HCT116 (cell line): ENCODE measurements around the gene RASGRF1. TPM values are rescaled to one million over a fixed set of nuclear protein-coding genes. Genes with fewer than 3 reads are reported as not detected.

ENCODE experiments used
- ATAC-seq: fragments of 200-7000 bp; cut with Tn5 transposase; 2 replicates; pipeline ENCODE4 v1.9.1; 2020; ENCODE audit warnings: mild to moderate bottlenecking, moderate library complexity
- BruUV-seq: library from RNA; stranded (reverse); fragments of 400-500 nt; replicated peaks from 2 replicates; lab custom pipeline; 2021; lab: Mats Ljungman, UMichigan
- CTCF ChIA-PET: fragments of 300-600 bp; sonication (Branson Sonifier 250); formaldehyde crosslinking; loops from one replicate; lab custom pipeline; 2021; ENCODE audit warnings: antibody characterized with exemption; lab: Charles Lee
- POLR2A ChIA-PET: fragments of 300-600, 350-600 bp; sonication (Branson Sonifier 250); formaldehyde crosslinking; loops from one replicate; lab custom pipeline; 2021; ENCODE audit warnings: antibody characterized with exemption; lab: Charles Lee
- RAD21 ChIA-PET, 2 experiments: fragments of 300-600 bp; sonication (Branson Sonifier 250); formaldehyde crosslinking; loops; one replicate each; lab custom pipeline; 2023; ENCODE audit warnings: low total read pairs in 2 of 2; ENCODE audit not compliant: uncharacterized antibody in 2 of 2, unreplicated experiment in 2 of 2, low non-redundant PET in 1 of 2; lab: Charles Lee
- DNase-seq: peaks from one replicate; pipeline ENCODE4 v3.0.0-alpha.2; 2010; ENCODE audit warnings: low read depth, low spot score
- H2AFZ ChIP-seq: fragments of 200-600 bp; shearing (Covaris generic), sonication (generic); 2 replicates; pipeline ENCODE4 v1.6.1; 2017; ENCODE audit warnings: low read depth, mixed run types, mixed read lengths, antibody characterized with exemption, low read length; ENCODE audit not compliant: poor library complexity, severe bottlenecking
- H3K27ac ChIP-seq: 2 replicates; pipeline ENCODE4 v1.5.1; 2012; ENCODE audit warnings: low read depth, low read length
- H3K27me3 ChIP-seq: fragments of 200-600 bp; sonication (generic); 2 replicates; pipeline ENCODE4 v1.6.1; 2016; ENCODE audit warnings: mixed run types, low read length, mixed read lengths; ENCODE audit not compliant: insufficient read depth
- H3K36me3 ChIP-seq, 2 experiments: fragments of 200-500 bp in 1 of 2; fragments of 200-600 bp in 1 of 2; sonication (Bioruptor generic) in 1 of 2; sonication (generic) in 1 of 2; 2 replicates each; pipeline versions ENCODE4 v1.5.1 to v1.6.1; 2014 to 2016; ENCODE audit warnings: low read length in 2 of 2, inconsistent platforms in 1 of 2, mixed read lengths in 1 of 2, mixed run types in 1 of 2; ENCODE audit not compliant: insufficient read depth in 2 of 2, control insufficient read depth in 1 of 2
- H3K4me1 ChIP-seq, 2 experiments: fragments of 200-600 bp in 1 of 2; sonication (generic) in 1 of 2; 2 replicates each; pipeline versions ENCODE4 v1.5.1 to v1.6.1; 2012 to 2017; ENCODE audit warnings: low read length in 2 of 2, inconsistent platforms in 1 of 2, mild to moderate bottlenecking in 1 of 2, mixed read lengths in 1 of 2, mixed run types in 1 of 2, moderate library complexity in 1 of 2; ENCODE audit not compliant: insufficient read depth in 2 of 2, control insufficient read depth in 1 of 2
- H3K4me2 ChIP-seq: fragments of 200-600 bp; sonication (generic); 2 replicates; pipeline ENCODE4 v1.6.1; 2017; ENCODE audit warnings: mixed run types, low read length, mixed read lengths
- H3K4me3 ChIP-seq, 2 experiments: fragments of 200-600 bp in 1 of 2; sonication (generic) in 1 of 2; replicated peaks in 1 of 2; 2 replicates each; pipeline ENCODE4 v1.5.1; 2011 to 2016; ENCODE audit warnings: low read length in 2 of 2, control low read depth in 1 of 2, low read depth in 1 of 2, mild to moderate bottlenecking in 1 of 2, mixed read lengths in 1 of 2, mixed run types in 1 of 2
- H3K79me2 ChIP-seq: fragments of 200-600 bp; sonication (generic); 2 replicates; pipeline ENCODE4 v1.6.1; 2017; ENCODE audit warnings: mild to moderate bottlenecking, mixed run types, low read length, moderate library complexity, mixed read lengths; ENCODE audit not compliant: insufficient read depth
- H3K9ac ChIP-seq: fragments of 200-600 bp; sonication (generic); 2 replicates; pipeline ENCODE4 v1.6.1; 2016; ENCODE audit warnings: low read length, mixed read lengths
- H3K9me2 ChIP-seq: fragments of 200-600 bp; sonication (generic), shearing (Covaris generic); 2 replicates; pipeline ENCODE4 v1.6.1; 2017; ENCODE audit warnings: mixed run types, mild to moderate bottlenecking, moderate library complexity; ENCODE audit not compliant: insufficient read depth
- H3K9me3 ChIP-seq, 2 experiments: fragments of 200-500 bp in 1 of 2; fragments of 200-600 bp in 1 of 2; sonication (Bioruptor generic) in 1 of 2; sonication (generic) in 1 of 2; 2 replicates each; pipeline ENCODE4 v1.6.1; 2014 to 2017; ENCODE audit warnings: low read length in 2 of 2, mixed read lengths in 2 of 2, inconsistent platforms in 1 of 2, low read depth in 1 of 2, mild to moderate bottlenecking in 1 of 2, mixed run types in 1 of 2, moderate library complexity in 1 of 2; ENCODE audit not compliant: control insufficient read depth in 1 of 2, insufficient read depth in 1 of 2
- H4K20me1 ChIP-seq: fragments of 200-600 bp; sonication (generic), shearing (Covaris generic); 2 replicates; pipeline ENCODE4 v1.6.1; 2017; ENCODE audit warnings: mixed run types, mild to moderate bottlenecking, moderate library complexity; ENCODE audit not compliant: insufficient read depth
- EGR1 ChIP-seq: IDR thresholded peaks from 2 replicates; pipeline ENCODE4 v1.6.1; 2012; ENCODE audit warnings: low read depth
- JUND ChIP-seq: IDR thresholded peaks from 2 replicates; pipeline ENCODE4 v1.6.1; 2012
- TCF7L2 ChIP-seq: IDR thresholded peaks from 2 replicates; pipeline ENCODE4 v1.7.0; 2011; ENCODE audit warnings: borderline replicate concordance, inconsistent platforms; ENCODE audit not compliant: insufficient read depth, insufficient read length; ENCODE audit errors: extremely low read depth
- YY1 ChIP-seq: IDR thresholded peaks from 2 replicates; pipeline ENCODE4 v1.6.1; 2011; ENCODE audit warnings: low read length, low read depth, moderate library complexity, mild to moderate bottlenecking; ENCODE audit not compliant: insufficient replicate concordance; ENCODE audit errors: extremely low read depth
- intact Hi-C: fragments of 100-400 bp; cut with micrococcal nuclease; formaldehyde crosslinking; loops from 2 replicates; pipeline ENCODE4 v1.10.0; 2022
- total RNA-seq: library from RNA; stranded (reverse); gene quantifications from one replicate; pipeline ENCODE4 v1.2.1, GENCODE V29; 2021; ENCODE audit not compliant: unreplicated experiment
- TF ChIP-seq, protein P1 (sequence below): IDR thresholded peaks from 2 replicates; pipeline ENCODE4 v1.6.1; 2012; ENCODE audit warnings: low read depth

Gene RASGRF1
- total RNA-seq, 1 experiment from 2014 or later: 2.4 TPM

DNA sequence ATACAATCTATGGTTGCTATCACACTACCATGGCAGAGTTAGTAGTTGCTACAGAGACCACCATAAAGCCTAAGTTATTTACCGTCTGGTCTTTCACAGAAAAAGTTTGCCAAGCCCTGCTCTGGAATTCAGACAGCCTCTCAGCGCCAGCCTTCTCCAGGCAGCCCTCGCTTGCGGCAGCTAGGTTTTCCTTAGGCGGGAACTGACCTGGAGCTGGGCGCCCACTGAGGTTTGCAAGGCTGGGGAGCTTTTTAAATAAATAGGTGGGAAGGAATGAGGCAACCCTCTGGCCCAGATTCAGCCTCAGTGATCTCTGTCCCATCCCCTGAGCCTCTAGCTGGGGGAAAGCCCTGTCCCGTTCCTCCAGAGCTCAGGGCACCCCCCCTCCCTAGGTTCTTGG lies 146.9 kb downstream of the RASGRF1 start:
- Histone ChIP-seq H3K4me3 (no peak overlapping the region; a peak in 1 of 4 replicates), H3K9me3 (no peaks in the 10 kb centered on the region), H3K27ac (no peak overlapping the region), H3K4me1 (peaks cover 7 to 22% of the 10 kb centered on the region in 2 experiments), H3K27me3 (no peaks in the 10 kb centered on the region), H3K36me3 (no peaks in the 10 kb centered on the region), H3K9ac (no peak overlapping the region), H4K20me1 (no peaks in the 10 kb centered on the region), H3K79me2 (no peaks in the 10 kb centered on the region), H3K4me2 (peak overlapping the region; percentile 91), H3K9me2 (no peaks in the 10 kb centered on the region), H2AFZ (no peak overlapping the region)
- ChIA-PET RAD21 (no interaction called here), POLR2A (no interaction called here), CTCF (no interaction called here)
- no peak for TF ChIP-seq EGR1
- no peak for TF ChIP-seq JUND
- no peak for TF ChIP-seq TCF7L2
- BruUV-seq: no TSS peak
- DNase-seq (no peak), ATAC-seq (no peak)
- intact Hi-C loops: no loop called here

DNA sequence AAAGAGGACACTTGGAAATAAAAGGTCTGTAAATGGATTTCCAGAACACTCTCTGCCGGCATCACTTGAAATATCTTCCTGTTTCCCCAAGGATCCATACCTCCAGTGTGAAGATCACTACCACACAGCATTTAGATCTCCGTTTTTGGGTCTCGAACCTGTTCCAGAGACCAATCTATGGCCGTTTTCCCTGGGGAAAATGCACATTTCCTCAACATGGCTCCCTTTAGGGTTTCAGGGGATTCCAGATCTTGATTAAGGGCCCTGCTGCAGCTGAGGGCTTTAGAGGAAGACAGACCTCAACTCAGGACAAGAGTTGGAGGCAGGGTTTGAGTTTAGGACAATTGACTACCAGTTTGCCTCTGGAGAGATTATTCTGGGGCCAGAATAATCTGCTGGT lies 147.8 kb downstream of the RASGRF1 start:
- ATAC-seq: no peak
- no peak overlapping the region for H2AFZ ChIP-seq
- no peak overlapping the region for H3K27ac ChIP-seq
- no peak for TF ChIP-seq YY1
- TF ChIP-seq, protein P1, sequence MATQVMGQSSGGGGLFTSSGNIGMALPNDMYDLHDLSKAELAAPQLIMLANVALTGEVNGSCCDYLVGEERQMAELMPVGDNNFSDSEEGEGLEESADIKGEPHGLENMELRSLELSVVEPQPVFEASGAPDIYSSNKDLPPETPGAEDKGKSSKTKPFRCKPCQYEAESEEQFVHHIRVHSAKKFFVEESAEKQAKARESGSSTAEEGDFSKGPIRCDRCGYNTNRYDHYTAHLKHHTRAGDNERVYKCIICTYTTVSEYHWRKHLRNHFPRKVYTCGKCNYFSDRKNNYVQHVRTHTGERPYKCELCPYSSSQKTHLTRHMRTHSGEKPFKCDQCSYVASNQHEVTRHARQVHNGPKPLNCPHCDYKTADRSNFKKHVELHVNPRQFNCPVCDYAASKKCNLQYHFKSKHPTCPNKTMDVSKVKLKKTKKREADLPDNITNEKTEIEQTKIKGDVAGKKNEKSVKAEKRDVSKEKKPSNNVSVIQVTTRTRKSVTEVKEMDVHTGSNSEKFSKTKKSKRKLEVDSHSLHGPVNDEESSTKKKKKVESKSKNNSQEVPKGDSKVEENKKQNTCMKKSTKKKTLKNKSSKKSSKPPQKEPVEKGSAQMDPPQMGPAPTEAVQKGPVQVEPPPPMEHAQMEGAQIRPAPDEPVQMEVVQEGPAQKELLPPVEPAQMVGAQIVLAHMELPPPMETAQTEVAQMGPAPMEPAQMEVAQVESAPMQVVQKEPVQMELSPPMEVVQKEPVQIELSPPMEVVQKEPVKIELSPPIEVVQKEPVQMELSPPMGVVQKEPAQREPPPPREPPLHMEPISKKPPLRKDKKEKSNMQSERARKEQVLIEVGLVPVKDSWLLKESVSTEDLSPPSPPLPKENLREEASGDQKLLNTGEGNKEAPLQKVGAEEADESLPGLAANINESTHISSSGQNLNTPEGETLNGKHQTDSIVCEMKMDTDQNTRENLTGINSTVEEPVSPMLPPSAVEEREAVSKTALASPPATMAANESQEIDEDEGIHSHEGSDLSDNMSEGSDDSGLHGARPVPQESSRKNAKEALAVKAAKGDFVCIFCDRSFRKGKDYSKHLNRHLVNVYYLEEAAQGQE: no peak
- CTCF ChIA-PET: no interaction called here
- H3K9me3 ChIP-seq: no peaks in the 10 kb centered on the region
- H3K4me2 ChIP-seq: no peak overlapping the region
- intact Hi-C loops: no loop called here
- no TSS peak for BruUV-seq
- H4K20me1 ChIP-seq: no peaks in the 10 kb centered on the region
- H3K36me3 ChIP-seq: no peaks in the 10 kb centered on the region
- H3K9ac ChIP-seq: no peak overlapping the region
- peaks cover 7 to 22% of the 10 kb centered on the region in 2 experiments for H3K4me1 ChIP-seq
- no peaks in the 10 kb centered on the region for H3K27me3 ChIP-seq
- RAD21 ChIA-PET: no interaction called here
- no peaks in the 10 kb centered on the region for H3K79me2 ChIP-seq
- H3K9me2 ChIP-seq: no peaks in the 10 kb centered on the region
- no peak for DNase-seq
- H3K4me3 ChIP-seq: no peak overlapping the region
- POLR2A ChIA-PET: no interaction called here
